HK-2 (cell line): ENCODE measurements around the gene MARCO.

Experiments
- DNase-seq: peaks from one replicate; pipeline ENCODE4 v3.0.0-alpha.2; 2018; ENCODE audit not compliant: unreplicated experiment

Gene MARCO, protein sequence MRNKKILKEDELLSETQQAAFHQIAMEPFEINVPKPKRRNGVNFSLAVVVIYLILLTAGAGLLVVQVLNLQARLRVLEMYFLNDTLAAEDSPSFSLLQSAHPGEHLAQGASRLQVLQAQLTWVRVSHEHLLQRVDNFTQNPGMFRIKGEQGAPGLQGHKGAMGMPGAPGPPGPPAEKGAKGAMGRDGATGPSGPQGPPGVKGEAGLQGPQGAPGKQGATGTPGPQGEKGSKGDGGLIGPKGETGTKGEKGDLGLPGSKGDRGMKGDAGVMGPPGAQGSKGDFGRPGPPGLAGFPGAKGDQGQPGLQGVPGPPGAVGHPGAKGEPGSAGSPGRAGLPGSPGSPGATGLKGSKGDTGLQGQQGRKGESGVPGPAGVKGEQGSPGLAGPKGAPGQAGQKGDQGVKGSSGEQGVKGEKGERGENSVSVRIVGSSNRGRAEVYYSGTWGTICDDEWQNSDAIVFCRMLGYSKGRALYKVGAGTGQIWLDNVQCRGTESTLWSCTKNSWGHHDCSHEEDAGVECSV

DNA sequence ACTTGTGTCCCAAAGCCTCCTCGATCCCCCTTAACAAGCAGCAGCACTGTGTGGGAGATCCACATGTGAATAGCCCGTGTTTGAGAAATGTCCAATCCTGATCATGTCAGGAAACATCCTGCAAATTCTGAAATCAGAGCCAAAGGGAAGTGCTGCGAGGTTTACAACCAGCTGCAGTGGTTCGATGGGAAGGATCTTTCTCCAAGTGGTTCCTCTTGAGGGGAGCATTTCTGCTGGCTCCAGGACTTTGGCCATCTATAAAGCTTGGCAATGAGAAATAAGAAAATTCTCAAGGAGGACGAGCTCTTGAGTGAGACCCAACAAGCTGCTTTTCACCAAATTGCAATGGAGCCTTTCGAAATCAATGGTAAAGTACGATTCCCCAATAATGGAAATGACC lies at the start of gene MARCO:
MARCO (plus strand) TSS at position 164 of the 400 bp plus-strand sequence; CDS start at position 271, 107 bp downstream.
- no peak for DNase-seq

DNA sequence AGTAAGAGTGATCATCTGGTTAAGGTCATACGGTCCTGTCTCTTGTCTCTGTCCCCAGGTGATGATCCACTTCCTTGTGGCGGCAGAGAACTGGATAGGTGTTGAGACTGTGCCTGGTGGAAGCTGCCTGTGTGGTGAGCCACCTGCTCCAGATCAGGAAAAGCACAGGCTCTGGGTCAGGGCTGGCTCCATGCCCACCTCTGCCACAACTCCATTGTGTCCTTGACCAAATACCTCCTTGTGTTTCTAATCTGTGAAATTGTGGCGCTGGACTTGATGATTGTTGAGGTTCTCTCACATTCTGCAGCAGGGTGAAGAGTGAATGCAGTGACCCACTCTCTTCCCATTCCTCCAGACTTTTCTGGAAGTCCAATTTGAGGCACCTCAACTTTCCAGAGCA lies 48.9 kb upstream of the MARCO start:
- no peak for DNase-seq

DNA sequence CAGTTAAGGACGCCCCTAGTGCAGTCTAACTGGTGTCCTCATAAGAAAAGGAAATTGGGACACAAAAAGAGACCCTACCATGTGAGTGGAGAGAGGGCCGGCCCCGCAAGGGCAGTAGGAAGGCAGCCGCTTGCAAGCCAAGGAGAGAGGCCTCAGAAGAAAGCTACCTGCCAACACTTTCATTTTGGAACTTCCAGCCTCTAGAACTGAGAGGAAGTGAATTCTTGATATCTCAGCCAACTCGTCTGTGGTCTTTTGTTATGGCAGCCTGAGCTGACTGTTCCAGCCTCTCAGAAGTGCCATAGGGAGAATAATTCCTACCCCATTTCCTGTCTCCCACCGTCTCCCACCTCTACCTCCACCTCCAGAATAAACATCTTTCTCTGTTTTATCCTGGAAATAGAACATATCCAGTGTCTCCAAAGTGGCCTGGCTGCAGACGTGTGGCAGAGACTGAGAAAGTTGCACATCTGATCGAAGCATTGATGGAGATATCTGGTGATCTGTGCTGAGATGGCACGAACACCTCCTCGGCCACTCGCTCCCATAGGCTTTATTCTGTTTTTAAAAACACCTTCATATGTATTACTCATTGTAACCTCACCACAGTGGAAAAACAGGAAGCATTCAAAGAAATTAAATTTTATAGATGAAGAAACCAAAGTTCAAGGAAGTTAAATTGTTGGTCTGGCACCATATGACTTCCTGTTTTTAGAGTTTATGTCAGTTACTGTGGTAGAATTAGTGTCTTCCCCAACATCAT lies 39.5 kb upstream of the MARCO start:
- DNase-seq, result no peak

DNA sequence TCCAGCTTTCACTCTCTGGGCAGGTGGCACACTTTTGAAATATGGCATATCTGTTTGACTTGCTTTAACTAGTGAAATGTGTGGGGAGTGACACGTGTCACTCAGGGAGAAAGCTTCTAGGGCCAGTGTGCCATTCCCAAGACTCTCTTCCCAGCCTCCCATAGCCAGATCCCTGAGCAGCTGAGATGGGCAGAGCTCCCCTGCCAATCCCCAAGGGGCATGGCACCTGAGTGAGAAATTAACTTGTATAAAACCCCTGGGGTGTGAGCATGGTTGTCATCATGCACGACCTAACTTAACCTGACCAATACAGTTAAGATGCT lies 39.0 kb upstream of the MARCO start:
- DNase-seq, result no peak

DNA sequence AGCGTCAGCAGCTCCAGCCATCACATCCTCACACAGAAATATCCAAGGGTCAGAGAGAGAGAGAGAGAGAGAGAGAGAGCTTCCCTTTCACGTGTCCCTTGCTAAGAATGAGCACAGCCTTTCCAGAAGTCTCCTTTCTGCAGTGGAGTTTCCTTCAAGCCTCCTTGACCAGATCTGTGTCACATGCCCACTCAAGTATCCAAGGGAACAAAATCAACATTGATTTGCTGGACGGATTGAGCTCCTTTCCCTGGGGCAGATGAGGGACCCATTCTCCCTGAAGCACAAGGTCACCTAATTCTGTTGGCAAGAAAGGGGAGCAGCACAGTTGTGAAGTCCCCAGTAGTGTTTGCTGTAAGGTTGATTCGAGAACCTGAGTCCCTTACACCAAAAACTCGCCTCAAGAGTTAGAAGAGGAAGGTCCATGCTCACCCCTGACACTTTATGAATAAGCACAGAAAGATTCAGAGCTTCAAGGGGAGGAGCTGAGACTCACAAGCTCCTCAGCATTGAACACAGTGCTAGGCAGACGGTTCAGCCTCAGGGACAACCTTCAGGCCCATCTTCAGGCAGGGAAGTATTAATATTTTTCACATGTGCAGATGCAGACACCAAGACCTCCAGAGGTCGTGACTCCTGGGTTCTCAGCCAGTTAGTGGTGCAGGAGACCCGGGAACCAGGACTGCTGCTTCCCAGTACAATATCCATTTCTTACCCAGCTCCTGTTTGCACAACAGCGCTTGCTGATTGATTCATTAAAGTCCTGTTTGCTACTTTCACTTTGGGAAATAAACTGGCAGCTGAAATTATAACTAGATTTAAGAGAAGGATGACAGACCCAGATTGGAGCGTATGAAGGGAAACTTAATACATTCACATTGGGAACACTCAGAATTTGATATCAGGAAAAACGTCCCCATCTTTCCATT lies 38.2 kb upstream of the MARCO start:
- DNase-seq, result no peak

DNA sequence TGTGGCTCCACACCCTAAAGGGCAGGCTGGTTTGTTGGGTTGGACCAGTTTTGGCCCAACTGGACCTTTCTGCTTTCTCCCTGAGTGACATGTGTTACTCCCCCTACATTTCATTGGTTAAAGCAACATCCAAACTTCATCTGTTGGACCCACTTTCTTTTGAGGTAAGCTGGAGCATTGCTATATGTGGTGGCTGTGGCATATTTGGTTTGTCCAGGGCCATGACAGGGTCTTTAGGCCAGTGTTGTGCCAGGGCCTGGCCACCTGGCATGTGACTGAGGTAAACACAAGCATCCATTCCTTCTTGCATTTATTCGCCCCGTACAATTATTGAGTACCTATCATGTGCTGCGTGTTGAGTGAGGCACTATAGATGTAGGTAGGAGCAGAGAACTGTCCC lies 36.8 kb upstream of the MARCO start:
- no peak for DNase-seq

DNA sequence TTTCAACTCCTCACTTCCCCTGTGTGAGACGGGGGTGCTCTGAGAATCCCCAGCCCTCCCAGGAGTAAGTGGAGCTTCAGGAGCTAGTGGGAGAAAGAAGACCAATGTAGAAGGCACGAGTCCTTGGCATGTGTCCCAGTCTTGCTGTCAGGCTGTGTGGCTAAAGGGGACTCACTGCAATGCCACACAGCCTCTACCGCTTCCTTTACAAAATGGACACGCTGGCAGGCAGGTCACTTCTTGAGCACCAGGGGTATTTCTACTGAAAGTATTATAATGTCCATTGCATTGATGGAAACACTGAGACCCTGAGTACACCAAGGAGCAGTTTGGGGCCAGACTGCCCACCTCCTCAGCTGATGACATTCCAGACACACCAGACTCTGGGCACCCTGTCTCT lies 35.8 kb upstream of the MARCO start:
- DNase-seq, result no peak

DNA sequence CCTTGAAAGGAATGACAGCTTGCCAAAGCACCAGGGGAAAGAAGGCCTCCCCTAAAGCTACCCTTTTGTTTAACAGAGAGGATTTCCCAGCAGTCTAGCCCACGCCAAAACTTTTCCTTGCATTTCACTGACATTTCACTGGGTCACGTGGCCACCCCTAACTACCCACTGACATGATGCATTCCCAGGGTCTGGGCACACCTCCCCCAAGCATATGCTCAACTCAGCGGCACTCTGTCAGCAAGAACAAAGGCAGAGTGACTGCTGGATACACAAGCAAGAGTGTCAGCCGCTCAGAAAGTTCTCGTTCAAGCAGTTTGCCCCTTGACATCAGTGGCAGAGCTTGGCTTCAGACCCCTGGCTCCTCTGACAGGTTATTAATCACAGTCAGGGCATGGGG lies 34.2 kb upstream of the MARCO start:
- DNase-seq, result no peak

DNA sequence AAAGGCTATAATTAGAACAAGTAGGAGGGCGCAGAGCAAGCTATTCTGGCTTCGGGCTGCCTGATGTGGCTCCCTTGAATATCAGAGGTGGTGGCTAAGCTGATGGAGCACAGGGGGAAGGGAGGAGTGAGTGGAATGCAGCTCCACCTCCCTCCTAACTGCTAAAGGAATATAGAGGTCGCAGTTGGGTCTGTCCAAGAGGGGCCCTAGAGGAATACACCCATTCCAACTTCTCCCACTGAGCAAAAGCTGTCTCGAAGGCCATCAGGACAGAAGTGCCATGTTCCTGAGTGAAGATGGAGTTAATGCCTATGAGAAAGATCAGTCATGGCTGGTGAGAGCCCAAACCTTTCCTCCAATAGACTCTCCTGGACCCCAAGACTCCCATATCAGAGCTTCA lies 32.8 kb upstream of the MARCO start:
- DNase-seq, result no peak

DNA sequence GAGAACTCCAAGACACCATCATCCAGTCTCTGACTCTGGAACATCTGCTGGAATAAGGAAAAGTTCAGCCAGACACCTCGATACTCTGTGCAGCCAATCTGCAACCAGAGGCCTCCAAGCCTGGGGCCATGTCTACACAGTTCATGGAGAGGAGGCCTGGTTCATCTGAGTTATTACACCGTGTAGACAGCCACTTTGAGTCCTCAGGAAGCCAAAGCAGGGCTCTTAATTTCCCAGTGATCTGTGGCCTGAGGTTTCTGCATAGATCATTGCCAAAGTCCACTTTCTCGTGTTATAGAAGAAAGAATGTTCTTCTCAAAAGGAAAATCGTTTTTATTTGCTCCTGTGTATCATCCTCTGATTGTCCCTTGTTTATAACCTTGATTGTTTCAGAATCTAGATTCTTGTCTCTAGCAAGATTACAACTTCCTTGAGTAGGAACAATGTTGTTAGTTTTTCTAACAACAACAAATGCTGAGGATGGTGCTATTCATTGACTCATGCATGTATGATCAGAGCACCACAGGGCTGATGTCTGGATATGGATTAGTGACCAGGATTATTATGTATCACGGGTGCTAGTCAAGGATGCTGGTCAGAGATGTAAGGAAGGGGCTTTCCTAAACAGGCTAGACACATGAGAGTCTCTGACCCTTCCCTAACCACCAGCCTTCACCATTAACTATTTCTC lies 30.7 kb upstream of the MARCO start:
- DNase-seq, result no peak

DNA sequence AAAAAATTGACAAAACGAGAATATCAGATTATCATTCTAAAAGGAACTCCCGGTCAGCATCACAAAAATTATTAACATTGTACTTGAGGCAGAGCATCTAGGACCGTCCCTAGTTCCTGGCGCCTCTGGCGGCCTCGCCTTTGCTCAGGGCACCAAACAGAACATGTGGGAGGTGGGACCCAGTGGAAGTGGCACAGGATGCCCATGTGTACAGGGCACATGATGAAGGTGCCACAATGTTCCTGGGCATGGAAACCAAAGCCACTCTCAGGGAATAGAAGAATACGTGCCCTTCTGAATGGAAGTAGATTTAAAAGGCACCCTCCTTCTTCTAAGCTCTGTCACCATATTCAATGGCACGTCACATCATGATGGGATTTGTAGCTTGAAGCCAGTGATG lies 30.1 kb upstream of the MARCO start:
- no peak for DNase-seq

DNA sequence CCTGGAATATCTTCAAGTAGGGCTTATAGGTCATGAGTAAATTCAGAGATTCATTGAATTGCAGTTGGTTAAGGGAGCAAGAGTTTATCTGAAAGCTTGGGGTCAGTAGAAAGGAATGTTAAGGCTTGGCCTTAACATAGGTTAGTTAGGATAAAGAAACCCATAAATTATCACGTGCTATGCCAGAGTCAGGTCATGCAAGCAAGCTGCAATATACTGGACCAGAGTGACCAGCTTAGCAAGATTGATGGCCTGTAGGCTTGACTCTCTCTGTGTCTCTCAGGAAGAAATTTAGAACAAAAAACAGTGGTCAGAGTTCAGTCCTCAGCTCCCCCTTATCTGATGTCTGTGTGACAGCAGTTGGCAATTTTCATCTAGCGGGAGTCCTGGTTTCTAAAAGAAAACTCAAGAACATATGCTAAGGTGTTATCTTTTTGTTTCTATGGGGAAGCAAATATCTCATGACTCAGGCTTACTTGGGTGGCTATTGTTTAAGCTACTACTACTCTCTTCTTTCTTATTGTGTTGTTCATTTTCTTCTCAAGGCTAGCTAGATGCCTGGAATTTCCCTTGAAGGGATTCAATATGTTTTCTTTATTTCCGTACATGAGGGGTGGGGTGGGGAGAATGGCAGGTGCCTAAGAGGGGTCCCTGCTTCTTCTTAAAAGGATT lies 28.7 kb upstream of the MARCO start:
- DNase-seq, result no peak

DNA sequence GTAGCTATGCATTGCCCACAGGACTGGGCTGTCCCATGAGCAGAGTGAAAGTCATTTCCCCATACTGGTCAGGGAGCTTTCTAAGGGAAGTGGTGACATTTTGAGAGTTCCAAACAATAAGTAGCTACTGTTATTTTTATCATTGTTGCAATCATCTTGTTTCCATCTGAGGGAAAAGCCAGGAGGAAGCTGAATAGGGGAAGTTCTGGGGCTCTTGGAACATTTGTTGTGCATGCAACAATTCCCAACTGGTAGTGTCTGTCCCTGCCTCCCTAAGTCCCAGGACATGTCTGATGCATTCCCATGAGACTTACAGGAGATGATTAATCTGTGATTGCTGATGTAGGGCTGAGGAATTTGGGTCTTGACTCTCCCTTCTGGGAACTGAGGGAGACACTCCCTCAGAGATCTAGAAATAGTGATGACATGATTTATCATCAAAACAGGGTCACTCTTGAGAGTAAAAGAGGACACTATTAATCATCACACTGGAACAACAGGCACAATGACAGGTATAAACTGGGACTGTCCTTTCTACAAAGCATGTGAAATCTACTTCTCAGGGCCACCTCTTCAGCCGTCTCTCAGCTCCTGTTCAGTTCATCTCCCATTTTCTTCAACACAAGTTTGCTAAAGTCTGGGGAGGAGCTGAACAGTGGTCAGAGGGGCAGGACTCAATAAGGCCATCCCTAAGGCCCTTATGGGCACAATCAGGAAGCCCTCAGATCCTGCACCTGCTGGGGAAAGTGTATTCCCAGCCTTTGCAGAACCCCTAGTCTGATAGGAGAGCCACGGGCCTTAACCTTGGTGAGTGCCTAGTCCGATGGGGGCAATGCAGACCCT lies 28.0 kb upstream of the MARCO start:
- no peak for DNase-seq

DNA sequence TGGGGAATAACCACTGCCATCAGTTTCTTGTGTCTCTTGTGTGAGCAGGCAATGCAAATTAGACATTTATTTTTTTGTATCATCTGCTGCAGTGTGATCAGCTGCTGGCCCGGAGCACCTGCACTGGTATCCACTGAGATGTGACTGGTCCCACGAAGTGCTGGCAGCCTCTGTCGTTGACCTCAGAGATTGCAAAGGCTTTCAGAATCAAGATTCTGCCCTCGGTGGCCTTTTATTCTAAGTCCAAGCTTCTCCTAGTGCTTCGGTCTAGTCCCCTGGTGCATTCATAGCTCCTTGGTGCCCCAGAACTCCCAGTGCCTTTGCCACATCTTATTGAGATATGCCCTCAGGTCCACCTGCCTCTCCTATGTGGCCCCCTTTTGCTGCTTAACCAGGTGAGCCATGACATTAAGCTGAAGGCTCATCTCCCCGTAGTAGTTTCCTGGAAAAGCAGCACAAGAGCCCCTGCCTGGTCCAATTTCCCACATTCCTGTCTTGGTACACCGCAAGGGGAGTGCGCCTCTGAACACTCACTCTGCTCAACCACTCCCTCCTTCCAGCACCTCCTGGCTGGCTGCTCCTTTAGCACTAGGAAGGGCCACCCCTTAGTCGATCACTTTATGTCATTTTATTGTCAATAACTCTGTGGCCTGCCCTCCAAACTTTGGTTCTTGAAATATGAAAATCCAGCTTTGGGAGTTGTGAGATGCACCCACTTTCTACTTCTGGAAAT lies 27.1 kb upstream of the MARCO start:
- no peak for DNase-seq

DNA sequence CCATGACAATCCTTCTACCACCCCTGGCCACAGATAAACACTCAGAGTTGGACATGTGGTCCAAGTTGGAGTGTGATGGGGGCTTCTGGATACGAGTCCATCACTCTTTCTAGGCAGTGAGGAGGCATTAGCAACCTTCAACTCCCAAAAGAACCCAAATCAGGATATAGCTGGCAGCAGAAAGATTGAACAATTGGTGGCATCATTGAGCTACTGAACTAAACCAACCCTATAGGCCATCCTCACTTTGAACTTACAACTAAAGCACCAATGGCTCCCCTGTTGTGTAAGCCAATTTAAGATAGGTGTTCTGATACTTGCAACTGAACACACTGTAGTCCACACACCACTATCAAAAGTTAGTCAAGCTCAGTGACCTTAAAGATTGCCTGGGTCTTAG lies 24.0 kb upstream of the MARCO start:
- DNase-seq, result no peak

DNA sequence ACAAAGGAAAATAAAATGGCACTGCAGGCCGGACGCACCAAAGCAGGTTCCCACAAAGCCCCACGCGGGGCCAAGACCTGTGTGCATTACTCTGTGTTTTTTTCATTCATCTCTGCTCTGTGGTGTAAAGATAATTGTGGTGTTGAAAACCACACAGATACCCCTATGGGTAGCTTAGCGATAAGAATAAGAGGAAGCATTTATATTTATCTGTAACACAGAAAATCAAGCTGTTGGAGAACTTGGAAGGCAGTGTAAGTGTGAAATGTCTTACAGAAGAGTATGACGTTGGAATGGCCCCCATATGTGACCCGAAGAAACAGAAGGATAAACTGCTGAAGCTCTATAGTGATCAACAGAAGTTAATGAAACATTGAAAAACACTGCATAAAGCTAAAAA lies 20.3 kb upstream of the MARCO start:
- DNase-seq, result no peak

DNA sequence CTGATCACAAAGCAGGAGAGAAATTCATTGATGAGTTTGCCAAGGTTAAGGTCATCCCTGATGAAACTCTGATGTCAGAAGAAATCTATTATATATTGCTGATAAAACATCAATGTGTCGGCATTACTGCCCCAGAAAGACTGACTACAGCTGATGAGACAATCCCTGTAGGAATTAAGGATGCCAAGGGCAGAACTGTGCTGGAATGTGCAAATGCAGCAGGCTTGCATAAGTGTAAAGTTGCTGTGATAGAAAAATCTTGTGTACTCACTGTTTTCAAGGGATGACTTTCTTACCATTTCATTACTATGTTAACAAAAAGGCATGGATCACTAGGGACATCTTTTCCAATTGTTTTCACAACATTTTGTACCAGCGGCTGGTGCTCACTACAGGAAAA lies 19.7 kb upstream of the MARCO start:
- DNase-seq, result no peak

DNA sequence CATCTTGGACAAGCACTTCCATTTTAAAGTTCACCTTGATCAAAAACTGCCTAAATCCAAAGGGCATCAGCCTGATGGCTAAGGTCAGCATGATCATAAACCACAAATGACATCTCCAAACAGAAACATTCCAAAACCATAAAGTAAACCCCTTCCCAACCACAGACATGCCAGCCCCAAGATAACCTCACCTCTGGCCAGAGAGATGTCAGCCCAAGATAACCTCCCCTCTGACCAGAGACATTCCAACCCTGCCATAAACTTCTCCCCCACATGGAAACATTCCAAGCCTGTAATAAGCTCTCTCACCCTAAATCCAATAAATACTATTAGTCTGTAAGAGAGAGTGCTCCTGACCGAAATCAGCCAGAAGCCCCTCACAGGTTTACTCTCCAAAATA lies 18.6 kb upstream of the MARCO start:
- no peak for DNase-seq

DNA sequence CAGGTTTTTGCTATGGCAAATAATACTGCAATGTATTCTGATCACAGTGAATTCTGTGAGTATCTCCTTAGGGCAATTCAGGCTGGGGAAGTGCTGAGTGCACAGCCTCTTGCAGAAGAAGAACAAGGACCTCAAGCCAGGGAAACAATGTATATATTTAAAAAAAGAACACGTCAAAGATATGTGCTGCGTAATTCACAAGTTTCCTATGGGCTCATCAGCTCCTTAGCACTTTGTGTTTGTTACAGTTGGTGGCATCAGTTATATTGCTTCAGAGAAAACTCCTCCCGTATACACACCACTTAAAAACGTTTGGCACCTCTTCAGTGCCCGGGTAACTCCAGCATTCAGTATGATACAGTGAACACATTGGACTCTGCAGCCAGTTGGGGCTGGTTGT lies 16.5 kb upstream of the MARCO start:
- DNase-seq, result no peak
